Esophagus squamous epithelium (tissue), 4 donors: ENCODE results near the gene ANTXR1.

Experiments used
- POLR2A ChIP-seq, 4 donors: fragments of 450-650 bp; IDR thresholded peaks; one replicate each; pipeline ENCODE4 v1.6.1; 2017; ENCODE audit warnings: antibody characterized with exemption in 4 of 4, mild to moderate bottlenecking in 4 of 4, moderate library complexity in 3 of 4
- TF ChIP-seq, protein P1 (sequence below), 6 experiments: fragments of 450-650 bp in 4 of 6; fragments of 200-600 bp in 2 of 6; sonication (generic) in 2 of 6; IDR thresholded peaks; one replicate each; pipeline ENCODE4 v1.5.1; 2016 to 2019; ENCODE audit warnings: antibody characterized with exemption in 6 of 6, mild to moderate bottlenecking in 4 of 6, moderate library complexity in 4 of 6

DNA sequence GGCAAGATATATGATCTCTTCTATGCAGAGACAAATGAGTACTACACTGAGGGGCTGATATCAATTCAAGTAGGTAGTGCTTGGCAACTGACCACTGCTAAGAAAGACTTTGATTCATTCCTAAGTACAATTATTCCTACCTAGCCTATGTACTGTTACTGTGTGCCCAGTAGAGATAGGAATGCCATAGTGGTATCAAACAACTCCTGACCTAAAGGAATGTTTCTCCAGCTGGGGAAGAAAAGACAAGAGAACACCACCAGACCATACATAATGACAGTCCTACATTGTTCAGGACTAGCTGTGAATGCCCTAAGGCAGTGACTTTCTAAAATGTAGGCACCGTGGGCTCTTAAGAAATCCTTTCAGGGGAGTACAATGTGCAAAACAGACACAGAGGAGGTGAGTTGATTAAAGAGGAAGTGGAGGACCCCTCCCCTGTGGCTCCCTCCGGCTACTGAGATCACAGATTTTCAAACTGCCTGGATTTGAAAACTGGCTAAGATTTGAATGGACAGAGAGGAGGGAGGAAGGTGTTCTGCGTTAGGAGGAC, 89.1 kb downstream of the ANTXR1 start:
- TF ChIP-seq, protein P1, sequence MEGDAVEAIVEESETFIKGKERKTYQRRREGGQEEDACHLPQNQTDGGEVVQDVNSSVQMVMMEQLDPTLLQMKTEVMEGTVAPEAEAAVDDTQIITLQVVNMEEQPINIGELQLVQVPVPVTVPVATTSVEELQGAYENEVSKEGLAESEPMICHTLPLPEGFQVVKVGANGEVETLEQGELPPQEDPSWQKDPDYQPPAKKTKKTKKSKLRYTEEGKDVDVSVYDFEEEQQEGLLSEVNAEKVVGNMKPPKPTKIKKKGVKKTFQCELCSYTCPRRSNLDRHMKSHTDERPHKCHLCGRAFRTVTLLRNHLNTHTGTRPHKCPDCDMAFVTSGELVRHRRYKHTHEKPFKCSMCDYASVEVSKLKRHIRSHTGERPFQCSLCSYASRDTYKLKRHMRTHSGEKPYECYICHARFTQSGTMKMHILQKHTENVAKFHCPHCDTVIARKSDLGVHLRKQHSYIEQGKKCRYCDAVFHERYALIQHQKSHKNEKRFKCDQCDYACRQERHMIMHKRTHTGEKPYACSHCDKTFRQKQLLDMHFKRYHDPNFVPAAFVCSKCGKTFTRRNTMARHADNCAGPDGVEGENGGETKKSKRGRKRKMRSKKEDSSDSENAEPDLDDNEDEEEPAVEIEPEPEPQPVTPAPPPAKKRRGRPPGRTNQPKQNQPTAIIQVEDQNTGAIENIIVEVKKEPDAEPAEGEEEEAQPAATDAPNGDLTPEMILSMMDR (IDR thresholded peaks at IDR 0.05), result no peak
- TF ChIP-seq POLR2A (IDR thresholded peaks at IDR 0.05), result no peak
